GM23248 (cell line): ENCODE data around the gene ARNT2. TPM values are rescaled to one million over a fixed set of nuclear protein-coding genes. Genes with fewer than 3 reads are reported as not detected.
A peak's percentile ranks its signal among the peaks of the same experiment; 100 is the strongest.

Experiments
- DNase-seq: peaks from one replicate; pipeline ENCODE4 v3.0.0-alpha.2; 2015
- H2AFZ ChIP-seq: fragments of 200-600 bp; sonication (generic); 2 replicates; pipeline ENCODE4 v1.6.1; 2016; ENCODE audit warnings: antibody characterized with exemption
- H3F3A ChIP-seq: fragments of 200-600 bp; sonication (generic); 2 replicates; pipeline ENCODE4 v1.6.1; 2016; ENCODE audit warnings: mild to moderate bottlenecking, antibody characterized with exemption, mixed run types; ENCODE audit not compliant: insufficient read depth
- H3K27ac ChIP-seq: fragments of 200-600 bp; sonication (generic); 2 replicates; pipeline ENCODE4 v1.5.1; 2016; ENCODE audit warnings: mild to moderate bottlenecking
- H3K27me3 ChIP-seq: fragments of 200-600 bp; sonication (generic); replicated peaks from 2 replicates; pipeline ENCODE4 v1.6.1; 2016; ENCODE audit warnings: mild to moderate bottlenecking; ENCODE audit not compliant: insufficient read depth
- H3K36me3 ChIP-seq: fragments of 200-600 bp; sonication (generic); 2 replicates; pipeline ENCODE4 v1.6.1; 2016; ENCODE audit warnings: low read depth, mild to moderate bottlenecking
- H3K4me1 ChIP-seq: fragments of 200-600 bp; sonication (generic); 2 replicates; pipeline ENCODE4 v1.6.1; 2016; ENCODE audit warnings: mild to moderate bottlenecking; ENCODE audit not compliant: insufficient read depth
- H3K4me2 ChIP-seq: fragments of 200-600 bp; sonication (generic); one replicate; pipeline ENCODE4 v1.6.1; 2016; ENCODE audit warnings: mild to moderate bottlenecking; ENCODE audit not compliant: unreplicated experiment
- H3K4me3 ChIP-seq: fragments of 200-600 bp; sonication (generic); 2 replicates; pipeline ENCODE4 v1.5.1; 2016; ENCODE audit warnings: mild to moderate bottlenecking
- H3K79me2 ChIP-seq: fragments of 200-600 bp; sonication (generic); 2 replicates; pipeline ENCODE4 v1.6.1; 2016; ENCODE audit warnings: mild to moderate bottlenecking; ENCODE audit not compliant: insufficient read depth
- H3K9ac ChIP-seq: fragments of 200-600 bp; sonication (generic); 2 replicates; pipeline ENCODE4 v1.6.1; 2016; ENCODE audit warnings: mild to moderate bottlenecking
- H3K9me2 ChIP-seq: fragments of 200-600 bp; sonication (generic); 2 replicates; pipeline ENCODE4 v1.6.1; 2016; ENCODE audit warnings: mixed run types, mild to moderate bottlenecking, moderate library complexity; ENCODE audit not compliant: insufficient read depth
- H3K9me3 ChIP-seq: fragments of 200-600 bp; sonication (generic); one replicate; pipeline ENCODE4 v1.6.1; 2017; ENCODE audit warnings: low read depth
- H4K20me1 ChIP-seq: fragments of 200-600 bp; sonication (generic); 2 replicates; pipeline ENCODE4 v1.6.0; 2016; ENCODE audit not compliant: insufficient read depth
- EZH2 ChIP-seq: fragments of 200-600 bp; sonication (generic); IDR thresholded peaks from 2 replicates; pipeline ENCODE4 v1.6.1; 2018; ENCODE audit warnings: antibody characterized with exemption, mild to moderate bottlenecking; ENCODE audit not compliant: insufficient read depth, poor library complexity, severe bottlenecking
- EZH2phosphoT487 ChIP-seq: fragments of 200-600 bp; sonication (generic); IDR thresholded peaks from 2 replicates; pipeline ENCODE4 v1.6.1; 2018; ENCODE audit warnings: antibody characterized with exemption, moderate library complexity, mild to moderate bottlenecking, low read depth; ENCODE audit not compliant: insufficient read depth
- WGBS, 2 experiments: methylation state at CpG; one replicate each; pipeline ENCODE4 v1.1.6; 2015 to 2017; ENCODE audit warnings: low lambda C conversion rate in 2 of 2, low coverage in 1 of 2; ENCODE audit errors: missing lambda C conversion rate in 2 of 2; 5-methylcytosine and 5-hydroxymethylcytosine counted together
- in situ Hi-C: fragments of 300-500 bp; cut with MboI; formaldehyde crosslinking; loops from 2 replicates; pipeline ENCODE4 v1.15.0; 2020
- polyA plus RNA-seq: library from polyadenylated mRNA; unstranded; fragments of >200 nt; fragmentation: Nextera tagmentation; extraction: Ambion mirVana; gene quantifications from 2 replicates; pipeline ENCODE4 v1.2.1, GENCODE V29; 2016
- total RNA-seq: library from RNA; depleted of rRNA; stranded (reverse); fragments of >200 nt; shearing (Covaris generic); gene quantifications from 2 replicates; pipeline ENCODE4 v1.2.3, GENCODE V29; 2014

Gene ARNT2
- total and polyA plus RNA-seq, 2 experiments from 2014 or later, result 9.3 to 23.5 TPM

DNA sequence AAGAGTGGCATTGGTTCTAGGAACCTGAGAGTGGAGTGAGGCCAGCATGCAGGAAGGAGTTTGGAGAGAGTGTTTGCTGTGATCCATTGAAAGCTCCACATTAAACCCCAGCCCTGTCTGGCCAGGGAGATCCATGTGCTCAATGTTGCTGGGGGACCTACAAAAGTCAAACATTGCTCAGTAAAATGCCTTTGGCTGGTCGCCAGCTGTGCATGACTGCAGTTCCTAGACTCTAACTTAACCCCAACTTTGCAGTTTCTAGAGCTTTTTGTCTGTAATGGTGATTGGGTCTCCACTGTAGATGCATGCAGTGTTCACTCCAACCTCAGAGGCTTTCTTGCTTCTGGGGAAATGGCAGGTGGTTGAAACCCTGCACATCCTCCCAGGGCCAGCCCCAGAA lies 191.2 kb downstream of the ARNT2 start:
- TF ChIP-seq EZH2phosphoT487, result no peak
- no peak for TF ChIP-seq EZH2
- Histone ChIP-seq H2AFZ (no peak overlapping the region), H3K9ac (no peak overlapping the region), H3K4me3 (no peak overlapping the region), H3K27me3 (no peaks in the 10 kb centered on the region), H4K20me1 (no peaks in the 10 kb centered on the region), H3K9me3 (peaks cover 3% of the 10 kb centered on the region), H3K9me2 (no peaks in the 10 kb centered on the region), H3K36me3 (no peaks in the 10 kb centered on the region; the same call in 1 of the 2 replicates), H3K79me2 (no peaks in the 10 kb centered on the region), H3K4me2 (no peak overlapping the region), H3F3A (peaks cover 26% of the 10 kb centered on the region), H3K4me1 (peaks cover 4% of the 10 kb centered on the region; the same call in 1 of the 2 replicates), H3K27ac (no peak overlapping the region)
- in situ Hi-C loops, result no loop called here
- peak; percentile 41 for DNase-seq
- 23 to 27% methylated on average over 1 of the region's 1 CpG for WGBS, 2 experiments

DNA sequence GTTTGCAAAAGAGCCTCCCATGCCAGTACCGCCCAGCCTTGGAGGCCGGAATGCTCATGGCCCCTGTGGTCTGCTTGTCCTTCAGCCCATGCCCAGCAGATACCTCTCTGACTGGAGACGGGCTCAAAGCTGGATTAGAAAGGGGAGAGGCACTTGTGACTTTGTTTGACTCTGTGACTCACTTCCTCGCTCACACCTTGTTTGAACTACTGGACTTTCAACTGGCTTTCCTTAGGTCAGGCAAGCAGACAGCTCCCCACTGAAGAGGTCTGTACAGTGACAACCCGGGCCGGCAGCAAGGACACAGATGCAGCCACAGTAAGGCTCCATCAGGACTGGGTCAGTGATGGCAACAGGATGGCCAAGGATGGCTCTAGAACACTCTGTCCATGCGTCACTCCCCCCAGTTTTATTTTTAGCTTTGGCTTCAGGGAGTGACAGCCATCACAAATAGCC lies 192.4 kb downstream of the ARNT2 start:
- Histone ChIP-seq H3K27ac (no peak overlapping the region), H3K9me2 (no peaks in the 10 kb centered on the region), H3K36me3 (no peaks in the 10 kb centered on the region; the same call in 1 of the 2 replicates), H3K9me3 (peaks cover 3% of the 10 kb centered on the region), H3F3A (peaks cover 26% of the 10 kb centered on the region), H4K20me1 (no peaks in the 10 kb centered on the region), H3K4me3 (no peak overlapping the region), H3K79me2 (no peaks in the 10 kb centered on the region), H2AFZ (no peak overlapping the region), H3K4me1 (peaks cover 4% of the 10 kb centered on the region; the same call in 1 of the 2 replicates), H3K4me2 (no peak overlapping the region), H3K9ac (no peak overlapping the region), H3K27me3 (no peaks in the 10 kb centered on the region)
- TF ChIP-seq EZH2 (no peak), EZH2phosphoT487 (no peak)
- WGBS, 2 experiments, result 93 to 98% methylated on average over 7 of the region's 7 CpGs
- in situ Hi-C loops, result no loop called here
- DNase-seq, result no peak

DNA sequence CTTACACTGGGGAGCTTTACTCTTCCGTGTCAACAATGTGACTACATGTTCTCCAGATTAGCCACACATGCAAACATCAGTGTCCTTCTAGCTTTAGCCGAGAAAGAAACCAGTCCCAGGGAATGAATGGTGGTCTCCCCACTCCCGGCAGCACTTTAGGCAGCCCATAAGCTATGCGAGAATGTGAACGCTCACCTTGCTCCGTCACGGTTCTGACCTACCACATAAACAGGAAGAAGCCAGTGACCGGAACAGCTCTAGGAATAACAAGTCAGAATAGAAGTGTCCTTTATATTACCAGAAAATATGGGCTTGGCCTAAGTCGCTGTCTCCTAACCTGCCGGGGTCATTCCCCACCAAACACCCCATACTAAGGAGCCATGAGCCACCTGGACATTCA lies 192.9 kb downstream of the ARNT2 start:
- WGBS, 2 experiments, result 88 to 89% methylated on average over 10 of the region's 10 CpGs

GRCh38 chr15:80599359-80599758 lies 195.2 kb downstream of the ARNT2 start:
- Histone ChIP-seq H3K36me3 (no peaks in the 10 kb centered on the region), H3K9me2 (no peaks in the 10 kb centered on the region), H3F3A (peaks cover 26% of the 10 kb centered on the region), H3K9ac (no peak overlapping the region), H3K27ac (peak overlapping the region; percentile 43), H4K20me1 (no peaks in the 10 kb centered on the region), H2AFZ (no peak overlapping the region), H3K27me3 (no peaks in the 10 kb centered on the region), H3K4me3 (no peak overlapping the region), H3K4me2 (no peak overlapping the region), H3K4me1 (peaks cover 4% of the 10 kb centered on the region; the same call in 1 of the 2 replicates), H3K9me3 (peaks cover 3% of the 10 kb centered on the region), H3K79me2 (no peaks in the 10 kb centered on the region)
- in situ Hi-C loops, result no loop called here
- 0% methylated on average over 1 of the region's 1 CpG for WGBS, 2 experiments
- TF ChIP-seq EZH2phosphoT487, result no peak
- no peak for TF ChIP-seq EZH2
- DNase-seq, result peak; percentile 73

More for the DNA sequence above, 192.9 kb downstream of the ARNT2 start:
- no peak for TF ChIP-seq EZH2
- TF ChIP-seq EZH2phosphoT487, result no peak
- peaks cover 3% of the 10 kb centered on the region for H3K9me3 ChIP-seq
- no peak overlapping the region for H2AFZ ChIP-seq
- H3K27me3 ChIP-seq, result no peaks in the 10 kb centered on the region
- H3K9me2 ChIP-seq, result no peaks in the 10 kb centered on the region
- H4K20me1 ChIP-seq, result no peaks in the 10 kb centered on the region
- H3K9ac ChIP-seq, result no peak overlapping the region
- peaks cover 4% of the 10 kb centered on the region; the same call in 1 of the 2 replicates for H3K4me1 ChIP-seq
- H3F3A ChIP-seq, result peaks cover 26% of the 10 kb centered on the region
- DNase-seq, result no peak
- no peak overlapping the region for H3K27ac ChIP-seq
- in situ Hi-C loops, result no loop called here
- no peak overlapping the region for H3K4me2 ChIP-seq
- H3K4me3 ChIP-seq, result no peak overlapping the region
- H3K36me3 ChIP-seq, result no peaks in the 10 kb centered on the region; the same call in 1 of the 2 replicates
- no peaks in the 10 kb centered on the region for H3K79me2 ChIP-seq

DNA sequence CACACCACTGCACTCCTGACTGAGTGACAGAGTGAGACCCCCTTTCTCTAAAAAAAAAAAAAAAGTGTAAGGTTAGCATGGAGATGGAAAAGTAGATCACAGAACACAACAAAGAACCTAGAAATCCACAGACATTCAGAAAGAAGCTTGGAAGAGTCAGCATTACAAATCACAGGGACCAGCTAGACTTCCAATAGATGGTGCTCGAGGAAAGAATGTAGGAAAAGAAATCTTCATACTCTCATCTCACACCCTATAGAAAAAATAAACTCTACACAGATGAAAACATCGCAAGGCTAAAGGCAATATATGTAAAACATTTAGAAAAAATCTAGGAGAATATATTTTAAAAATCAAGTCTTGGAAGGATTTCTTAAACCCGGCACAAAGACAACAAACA lies 196.4 kb downstream of the ARNT2 start:
- TF ChIP-seq EZH2 (no peak), EZH2phosphoT487 (no peak)
- no peak overlapping the region for H3K9ac ChIP-seq
- WGBS, 2 experiments, result 95 to 97% methylated on average over 3 of the region's 3 CpGs
- no peaks in the 10 kb centered on the region for H3K9me2 ChIP-seq
- H2AFZ ChIP-seq, result no peak overlapping the region
- in situ Hi-C loops, result no loop called here
- H4K20me1 ChIP-seq, result no peaks in the 10 kb centered on the region
- no peak for DNase-seq
- no peaks in the 10 kb centered on the region for H3K79me2 ChIP-seq
- H3K27ac ChIP-seq, result no peak overlapping the region
- H3F3A ChIP-seq, result peaks cover 26% of the 10 kb centered on the region
- no peaks in the 10 kb centered on the region for H3K27me3 ChIP-seq
- peaks cover 4% of the 10 kb centered on the region; the same call in 1 of the 2 replicates for H3K4me1 ChIP-seq
- no peak overlapping the region for H3K4me3 ChIP-seq
- H3K36me3 ChIP-seq, result no peaks in the 10 kb centered on the region
- no peak overlapping the region for H3K4me2 ChIP-seq
- H3K9me3 ChIP-seq, result peaks cover 3% of the 10 kb centered on the region
